Transverse colon (tissue), 3 donors: ENCODE measurements around the gene PTPN1.

Source experiments
- EP300 ChIP-seq: sonication (generic); formaldehyde crosslinking; IDR thresholded peaks from one replicate; pipeline ENCODE4 v1.6.1; 2017; ENCODE audit warnings: antibody characterized with exemption, low read depth
- POLR2A ChIP-seq: fragments of 450-650 bp; IDR thresholded peaks from one replicate; pipeline ENCODE4 v1.6.1; 2016; ENCODE audit warnings: antibody characterized with exemption, mild to moderate bottlenecking, moderate library complexity
- TF ChIP-seq, protein P1 (sequence below), 5 experiments: fragments of 200-600 bp in 3 of 5; fragments of 450-650 bp in 2 of 5; sonication (generic) in 3 of 5; IDR thresholded peaks; 1 replicate in 2 of 5; 2 replicates in 3 of 5; pipeline ENCODE4 v1.5.1; 2016 to 2017; ENCODE audit warnings: antibody characterized with exemption in 5 of 5, inconsistent platforms in 3 of 5, mild to moderate bottlenecking in 2 of 5, moderate library complexity in 1 of 5

DNA sequence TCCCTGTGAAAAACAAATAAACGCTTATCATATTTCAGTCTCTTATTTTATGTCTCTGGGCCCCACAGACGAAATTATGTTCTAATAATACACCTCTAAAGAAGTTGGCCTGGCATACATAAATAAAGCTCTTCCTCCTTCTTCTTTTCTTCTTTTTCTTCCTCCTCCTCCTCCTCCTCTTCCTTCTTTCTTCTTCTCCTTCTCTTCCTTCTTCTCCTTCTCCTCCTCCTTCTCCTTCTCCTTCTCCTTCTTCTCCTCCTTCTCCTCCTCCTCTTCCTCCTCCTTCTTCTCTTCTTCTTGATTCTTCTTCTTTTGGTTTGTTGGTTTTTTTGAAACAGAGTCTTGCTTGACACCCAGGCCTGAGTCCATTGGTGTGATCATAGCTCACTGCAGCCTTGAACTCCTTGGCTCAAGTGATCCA, 41.8 kb upstream of the PTPN1 start:
- TF ChIP-seq EP300 = no peak
- TF ChIP-seq, protein P1, sequence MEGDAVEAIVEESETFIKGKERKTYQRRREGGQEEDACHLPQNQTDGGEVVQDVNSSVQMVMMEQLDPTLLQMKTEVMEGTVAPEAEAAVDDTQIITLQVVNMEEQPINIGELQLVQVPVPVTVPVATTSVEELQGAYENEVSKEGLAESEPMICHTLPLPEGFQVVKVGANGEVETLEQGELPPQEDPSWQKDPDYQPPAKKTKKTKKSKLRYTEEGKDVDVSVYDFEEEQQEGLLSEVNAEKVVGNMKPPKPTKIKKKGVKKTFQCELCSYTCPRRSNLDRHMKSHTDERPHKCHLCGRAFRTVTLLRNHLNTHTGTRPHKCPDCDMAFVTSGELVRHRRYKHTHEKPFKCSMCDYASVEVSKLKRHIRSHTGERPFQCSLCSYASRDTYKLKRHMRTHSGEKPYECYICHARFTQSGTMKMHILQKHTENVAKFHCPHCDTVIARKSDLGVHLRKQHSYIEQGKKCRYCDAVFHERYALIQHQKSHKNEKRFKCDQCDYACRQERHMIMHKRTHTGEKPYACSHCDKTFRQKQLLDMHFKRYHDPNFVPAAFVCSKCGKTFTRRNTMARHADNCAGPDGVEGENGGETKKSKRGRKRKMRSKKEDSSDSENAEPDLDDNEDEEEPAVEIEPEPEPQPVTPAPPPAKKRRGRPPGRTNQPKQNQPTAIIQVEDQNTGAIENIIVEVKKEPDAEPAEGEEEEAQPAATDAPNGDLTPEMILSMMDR (IDR thresholded peaks at IDR 0.05) = no peak
- TF ChIP-seq POLR2A = no peak
